PC-9 (cell line): Measurements from ENCODE around the gene ZNFX1.

ENCODE experiments used
- CTCF ChIP-seq: fragments of 200-600 bp; sonication (generic); conservative IDR thresholded peaks from 2 replicates; pipeline ENCODE4 v1.6.1; 2017; ENCODE audit warnings: mixed run types, antibody characterized with exemption, mild to moderate bottlenecking, moderate library complexity
- EZH2 ChIP-seq: fragments of 200-600 bp; sonication (generic); IDR thresholded peaks from 2 replicates; pipeline ENCODE4 v1.8.0; 2017; ENCODE audit warnings: antibody characterized with exemption, low read depth

GRCh38 chr20:49230561-49231133 is 47.2 kb downstream of the ZNFX1 start:
- TF ChIP-seq CTCF (no peak), EZH2 (no peak)
